ENCODE data around the gene NOD1.

GRCh38 chr7:30470163-30470770 lies 8.3 kb downstream of the NOD1 start:
- no peak for TF ChIP-seq CREB5 (CRISPR knock-in tag; IDR thresholded peaks at IDR 0.05; ENCODE audit: low read depth)
- no peak for TF ChIP-seq BACH2 (CRISPR knock-in tag; IDR thresholded peaks at IDR 0.05; ENCODE audit: borderline replicate concordance)
- TF ChIP-seq TSHZ2 (CRISPR knock-in tag; IDR thresholded peaks at IDR 0.05), result no peak
- no peak for TF ChIP-seq ZNF8 (CRISPR knock-in tag; IDR thresholded peaks at IDR 0.05)
